HCT116 (cell line): ENCODE results near the gene KDM4E. TPM values are rescaled to one million over a fixed set of nuclear protein-coding genes. Genes with fewer than 3 reads are reported as not detected.

Experiments used
- ATAC-seq: fragments of 200-7000 bp; cut with Tn5 transposase; 2 replicates; pipeline ENCODE4 v1.9.1; 2020; ENCODE audit warnings: mild to moderate bottlenecking, moderate library complexity
- BruUV-seq: library from RNA; stranded (reverse); fragments of 400-500 nt; replicated peaks from 2 replicates; lab custom pipeline; 2021; lab: Mats Ljungman, UMichigan
- CTCF ChIA-PET: fragments of 300-600 bp; sonication (Branson Sonifier 250); formaldehyde crosslinking; loops from one replicate; lab custom pipeline; 2021; ENCODE audit warnings: antibody characterized with exemption; lab: Charles Lee
- POLR2A ChIA-PET: fragments of 300-600, 350-600 bp; sonication (Branson Sonifier 250); formaldehyde crosslinking; loops from one replicate; lab custom pipeline; 2021; ENCODE audit warnings: antibody characterized with exemption; lab: Charles Lee
- RAD21 ChIA-PET, 2 experiments: fragments of 300-600 bp; sonication (Branson Sonifier 250); formaldehyde crosslinking; loops; one replicate each; lab custom pipeline; 2023; ENCODE audit warnings: low total read pairs in 2 of 2; ENCODE audit not compliant: uncharacterized antibody in 2 of 2, unreplicated experiment in 2 of 2, low non-redundant PET in 1 of 2; lab: Charles Lee
- DNase-seq: peaks from one replicate; pipeline ENCODE4 v3.0.0-alpha.2; 2010; ENCODE audit warnings: low read depth, low spot score
- H2AFZ ChIP-seq: fragments of 200-600 bp; shearing (Covaris generic), sonication (generic); 2 replicates; pipeline ENCODE4 v1.6.1; 2017; ENCODE audit warnings: low read depth, mixed run types, mixed read lengths, antibody characterized with exemption, low read length; ENCODE audit not compliant: poor library complexity, severe bottlenecking
- H3K27ac ChIP-seq: 2 replicates; pipeline ENCODE4 v1.5.1; 2012; ENCODE audit warnings: low read depth, low read length
- H3K27me3 ChIP-seq: fragments of 200-600 bp; sonication (generic); 2 replicates; pipeline ENCODE4 v1.6.1; 2016; ENCODE audit warnings: mixed run types, low read length, mixed read lengths; ENCODE audit not compliant: insufficient read depth
- H3K36me3 ChIP-seq, 2 experiments: fragments of 200-500 bp in 1 of 2; fragments of 200-600 bp in 1 of 2; sonication (Bioruptor generic) in 1 of 2; sonication (generic) in 1 of 2; 2 replicates each; pipeline versions ENCODE4 v1.5.1 to v1.6.1; 2014 to 2016; ENCODE audit warnings: low read length in 2 of 2, inconsistent platforms in 1 of 2, mixed read lengths in 1 of 2, mixed run types in 1 of 2; ENCODE audit not compliant: insufficient read depth in 2 of 2, control insufficient read depth in 1 of 2
- H3K4me1 ChIP-seq, 2 experiments: fragments of 200-600 bp in 1 of 2; sonication (generic) in 1 of 2; 2 replicates each; pipeline versions ENCODE4 v1.5.1 to v1.6.1; 2012 to 2017; ENCODE audit warnings: low read length in 2 of 2, inconsistent platforms in 1 of 2, mild to moderate bottlenecking in 1 of 2, mixed read lengths in 1 of 2, mixed run types in 1 of 2, moderate library complexity in 1 of 2; ENCODE audit not compliant: insufficient read depth in 2 of 2, control insufficient read depth in 1 of 2
- H3K4me2 ChIP-seq: fragments of 200-600 bp; sonication (generic); 2 replicates; pipeline ENCODE4 v1.6.1; 2017; ENCODE audit warnings: mixed run types, low read length, mixed read lengths
- H3K4me3 ChIP-seq, 2 experiments: fragments of 200-600 bp in 1 of 2; sonication (generic) in 1 of 2; replicated peaks in 1 of 2; 2 replicates each; pipeline ENCODE4 v1.5.1; 2011 to 2016; ENCODE audit warnings: low read length in 2 of 2, control low read depth in 1 of 2, low read depth in 1 of 2, mild to moderate bottlenecking in 1 of 2, mixed read lengths in 1 of 2, mixed run types in 1 of 2
- H3K79me2 ChIP-seq: fragments of 200-600 bp; sonication (generic); 2 replicates; pipeline ENCODE4 v1.6.1; 2017; ENCODE audit warnings: mild to moderate bottlenecking, mixed run types, low read length, moderate library complexity, mixed read lengths; ENCODE audit not compliant: insufficient read depth
- H3K9ac ChIP-seq: fragments of 200-600 bp; sonication (generic); 2 replicates; pipeline ENCODE4 v1.6.1; 2016; ENCODE audit warnings: low read length, mixed read lengths
- H3K9me2 ChIP-seq: fragments of 200-600 bp; sonication (generic), shearing (Covaris generic); 2 replicates; pipeline ENCODE4 v1.6.1; 2017; ENCODE audit warnings: mixed run types, mild to moderate bottlenecking, moderate library complexity; ENCODE audit not compliant: insufficient read depth
- H3K9me3 ChIP-seq, 2 experiments: fragments of 200-500 bp in 1 of 2; fragments of 200-600 bp in 1 of 2; sonication (Bioruptor generic) in 1 of 2; sonication (generic) in 1 of 2; 2 replicates each; pipeline ENCODE4 v1.6.1; 2014 to 2017; ENCODE audit warnings: low read length in 2 of 2, mixed read lengths in 2 of 2, inconsistent platforms in 1 of 2, low read depth in 1 of 2, mild to moderate bottlenecking in 1 of 2, mixed run types in 1 of 2, moderate library complexity in 1 of 2; ENCODE audit not compliant: control insufficient read depth in 1 of 2, insufficient read depth in 1 of 2
- H4K20me1 ChIP-seq: fragments of 200-600 bp; sonication (generic), shearing (Covaris generic); 2 replicates; pipeline ENCODE4 v1.6.1; 2017; ENCODE audit warnings: mixed run types, mild to moderate bottlenecking, moderate library complexity; ENCODE audit not compliant: insufficient read depth
- CEBPB ChIP-seq: IDR thresholded peaks from 2 replicates; pipeline ENCODE4 v1.6.1; 2012; ENCODE audit warnings: low read depth
- EGR1 ChIP-seq: IDR thresholded peaks from 2 replicates; pipeline ENCODE4 v1.6.1; 2012; ENCODE audit warnings: low read depth
- ELF1 ChIP-seq: IDR thresholded peaks from 2 replicates; pipeline ENCODE4 v1.6.1; 2012; ENCODE audit warnings: low read depth, borderline replicate concordance
- EZH2 ChIP-seq: fragments of 200-600 bp; sonication (generic); IDR thresholded peaks from 2 replicates; pipeline ENCODE4 v1.6.1; 2017; ENCODE audit warnings: antibody characterized with exemption, mixed run types
- FOSL1 ChIP-seq: IDR thresholded peaks from 2 replicates; pipeline ENCODE4 v1.6.1; 2012; ENCODE audit warnings: low read depth
- RAD21 ChIP-seq: IDR thresholded peaks from 2 replicates; pipeline ENCODE4 v1.6.1; 2012; ENCODE audit warnings: low read depth, mild to moderate bottlenecking
- SIN3A ChIP-seq: IDR thresholded peaks from 2 replicates; pipeline ENCODE4 v1.6.1; 2012; ENCODE audit warnings: low read depth
- TCF7L2 ChIP-seq: IDR thresholded peaks from 2 replicates; pipeline ENCODE4 v1.7.0; 2011; ENCODE audit warnings: borderline replicate concordance, inconsistent platforms; ENCODE audit not compliant: insufficient read depth, insufficient read length; ENCODE audit errors: extremely low read depth
- ZFX ChIP-seq: fragments of 450-650 bp; IDR thresholded peaks from 2 replicates; pipeline ENCODE4 v1.6.1; 2017
- intact Hi-C: fragments of 100-400 bp; cut with micrococcal nuclease; formaldehyde crosslinking; loops from 2 replicates; pipeline ENCODE4 v1.10.0; 2022
- total RNA-seq: library from RNA; stranded (reverse); gene quantifications from one replicate; pipeline ENCODE4 v1.2.1, GENCODE V29; 2021; ENCODE audit not compliant: unreplicated experiment
- TF ChIP-seq, protein P1 (sequence below), 3 experiments: fragments of 200-600 bp in 1 of 3; sonication (generic) in 1 of 3; IDR thresholded peaks in 2 of 3; conservative IDR thresholded peaks in 1 of 3; 2 replicates each; pipeline ENCODE4 v1.5.1; 2012 to 2017; ENCODE audit warnings: low read depth in 2 of 3, low read length in 2 of 3, antibody characterized with exemption in 1 of 3, borderline replicate concordance in 1 of 3, control low read depth in 1 of 3, mild to moderate bottlenecking in 1 of 3, mixed read lengths in 1 of 3, mixed run types in 1 of 3, moderate library complexity in 1 of 3; ENCODE audit not compliant: insufficient read depth in 1 of 3
- TF ChIP-seq, protein P2 (sequence below): IDR thresholded peaks from 2 replicates; pipeline ENCODE4 v1.6.1; 2012; ENCODE audit warnings: low read depth
- TF ChIP-seq, protein P3 (sequence below): IDR thresholded peaks from 2 replicates; pipeline ENCODE4 v1.6.1; 2012
- TF ChIP-seq, protein P4 (sequence below): IDR thresholded peaks from 2 replicates; pipeline ENCODE4 v1.6.1; 2011; ENCODE audit warnings: mild to moderate bottlenecking, low read length, moderate library complexity; ENCODE audit not compliant: insufficient replicate concordance; ENCODE audit errors: extremely low read depth

Gene KDM4E
- total RNA-seq, 1 experiment from 2014 or later: not detected

DNA sequence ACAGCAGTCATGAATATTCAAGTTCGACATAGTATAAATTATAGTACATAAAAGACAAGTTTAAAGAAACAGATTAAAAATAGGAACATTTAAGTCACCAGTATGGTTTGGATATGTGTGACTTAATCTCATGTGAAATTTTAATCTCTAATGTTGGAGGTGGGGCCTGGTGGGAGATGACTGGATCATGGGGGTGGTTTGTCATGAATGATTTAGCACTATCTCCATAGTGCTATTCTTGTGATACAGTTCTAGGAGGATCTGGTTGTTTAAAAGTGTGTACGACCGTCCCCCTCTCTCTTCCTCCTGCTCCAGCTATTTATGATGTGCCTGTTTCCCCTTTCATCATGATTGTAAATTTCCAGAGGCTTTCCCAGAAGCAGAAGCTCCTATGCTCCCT, 3.3 kb downstream of the KDM4E start:
- CTCF ChIA-PET: no interaction called here
- POLR2A ChIA-PET: no interaction called here

DNA sequence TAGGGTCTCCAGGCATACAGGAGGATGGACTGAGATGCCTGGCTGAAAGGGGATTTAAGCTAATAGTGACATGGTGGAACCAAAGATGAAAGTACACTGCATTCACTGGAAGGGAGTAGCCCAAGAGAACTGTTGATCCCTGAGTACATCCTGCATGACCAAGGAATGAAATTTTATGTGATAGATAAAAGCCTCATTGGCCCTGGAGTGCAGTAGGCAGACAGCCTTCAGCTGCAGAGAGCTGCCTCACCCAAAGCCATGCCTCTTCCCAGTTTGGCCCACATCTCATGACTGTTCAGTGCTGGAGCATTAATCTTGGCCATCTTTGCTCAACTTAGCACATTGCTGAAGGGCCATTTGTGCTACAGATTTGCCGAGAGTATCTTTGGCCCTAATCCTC, 8.0 kb downstream of the KDM4E start:
- ATAC-seq (no peak), DNase-seq (no peak)
- Histone ChIP-seq H3K4me2 (no peak overlapping the region), H3K27me3 (no peaks in the 10 kb centered on the region), H4K20me1 (no peaks in the 10 kb centered on the region), H3K9ac (no peak overlapping the region), H3K4me3 (no peak overlapping the region), H3K4me1 (no peaks in the 10 kb centered on the region), H3K36me3 (no peaks in the 10 kb centered on the region), H3K9me3 (no peaks in the 10 kb centered on the region), H3K9me2 (no peaks in the 10 kb centered on the region), H2AFZ (no peak overlapping the region), H3K27ac (no peak overlapping the region), H3K79me2 (no peaks in the 10 kb centered on the region)
- ChIA-PET CTCF (no interaction called here), POLR2A (no interaction called here), RAD21 (no interaction called here)
- no TSS peak for BruUV-seq
- intact Hi-C loops: no loop called here
- TF ChIP-seq CEBPB (no peak), ELF1 (no peak), EGR1 (no peak), TCF7L2 (no peak), RAD21 (no peak), ZFX (no peak)
- TF ChIP-seq, protein P1, sequence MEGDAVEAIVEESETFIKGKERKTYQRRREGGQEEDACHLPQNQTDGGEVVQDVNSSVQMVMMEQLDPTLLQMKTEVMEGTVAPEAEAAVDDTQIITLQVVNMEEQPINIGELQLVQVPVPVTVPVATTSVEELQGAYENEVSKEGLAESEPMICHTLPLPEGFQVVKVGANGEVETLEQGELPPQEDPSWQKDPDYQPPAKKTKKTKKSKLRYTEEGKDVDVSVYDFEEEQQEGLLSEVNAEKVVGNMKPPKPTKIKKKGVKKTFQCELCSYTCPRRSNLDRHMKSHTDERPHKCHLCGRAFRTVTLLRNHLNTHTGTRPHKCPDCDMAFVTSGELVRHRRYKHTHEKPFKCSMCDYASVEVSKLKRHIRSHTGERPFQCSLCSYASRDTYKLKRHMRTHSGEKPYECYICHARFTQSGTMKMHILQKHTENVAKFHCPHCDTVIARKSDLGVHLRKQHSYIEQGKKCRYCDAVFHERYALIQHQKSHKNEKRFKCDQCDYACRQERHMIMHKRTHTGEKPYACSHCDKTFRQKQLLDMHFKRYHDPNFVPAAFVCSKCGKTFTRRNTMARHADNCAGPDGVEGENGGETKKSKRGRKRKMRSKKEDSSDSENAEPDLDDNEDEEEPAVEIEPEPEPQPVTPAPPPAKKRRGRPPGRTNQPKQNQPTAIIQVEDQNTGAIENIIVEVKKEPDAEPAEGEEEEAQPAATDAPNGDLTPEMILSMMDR (IDR thresholded peaks at IDR 0.05 in 2 of 3, conservative IDR thresholded peaks at IDR 0.05 in 1 of 3; ENCODE audit: borderline replicate concordance in 1 of 3, insufficient read depth in 1 of 3, low read depth in 2 of 3, low read length in 2 of 3): no peak
- TF ChIP-seq, protein P2, sequence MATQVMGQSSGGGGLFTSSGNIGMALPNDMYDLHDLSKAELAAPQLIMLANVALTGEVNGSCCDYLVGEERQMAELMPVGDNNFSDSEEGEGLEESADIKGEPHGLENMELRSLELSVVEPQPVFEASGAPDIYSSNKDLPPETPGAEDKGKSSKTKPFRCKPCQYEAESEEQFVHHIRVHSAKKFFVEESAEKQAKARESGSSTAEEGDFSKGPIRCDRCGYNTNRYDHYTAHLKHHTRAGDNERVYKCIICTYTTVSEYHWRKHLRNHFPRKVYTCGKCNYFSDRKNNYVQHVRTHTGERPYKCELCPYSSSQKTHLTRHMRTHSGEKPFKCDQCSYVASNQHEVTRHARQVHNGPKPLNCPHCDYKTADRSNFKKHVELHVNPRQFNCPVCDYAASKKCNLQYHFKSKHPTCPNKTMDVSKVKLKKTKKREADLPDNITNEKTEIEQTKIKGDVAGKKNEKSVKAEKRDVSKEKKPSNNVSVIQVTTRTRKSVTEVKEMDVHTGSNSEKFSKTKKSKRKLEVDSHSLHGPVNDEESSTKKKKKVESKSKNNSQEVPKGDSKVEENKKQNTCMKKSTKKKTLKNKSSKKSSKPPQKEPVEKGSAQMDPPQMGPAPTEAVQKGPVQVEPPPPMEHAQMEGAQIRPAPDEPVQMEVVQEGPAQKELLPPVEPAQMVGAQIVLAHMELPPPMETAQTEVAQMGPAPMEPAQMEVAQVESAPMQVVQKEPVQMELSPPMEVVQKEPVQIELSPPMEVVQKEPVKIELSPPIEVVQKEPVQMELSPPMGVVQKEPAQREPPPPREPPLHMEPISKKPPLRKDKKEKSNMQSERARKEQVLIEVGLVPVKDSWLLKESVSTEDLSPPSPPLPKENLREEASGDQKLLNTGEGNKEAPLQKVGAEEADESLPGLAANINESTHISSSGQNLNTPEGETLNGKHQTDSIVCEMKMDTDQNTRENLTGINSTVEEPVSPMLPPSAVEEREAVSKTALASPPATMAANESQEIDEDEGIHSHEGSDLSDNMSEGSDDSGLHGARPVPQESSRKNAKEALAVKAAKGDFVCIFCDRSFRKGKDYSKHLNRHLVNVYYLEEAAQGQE: no peak

More for the DNA sequence above, 3.3 kb downstream of the KDM4E start:
- Histone ChIP-seq H3K79me2 (no peaks in the 10 kb centered on the region), H3K27me3 (no peaks in the 10 kb centered on the region; the same call in 1 of the 2 replicates), H2AFZ (no peak overlapping the region), H3K4me2 (no peak overlapping the region), H4K20me1 (no peaks in the 10 kb centered on the region), H3K27ac (no peak overlapping the region), H3K9me2 (no peaks in the 10 kb centered on the region), H3K36me3 (no peaks in the 10 kb centered on the region), H3K9me3 (no peaks in the 10 kb centered on the region), H3K9ac (no peak overlapping the region), H3K4me1 (no peaks in the 10 kb centered on the region), H3K4me3 (no peak overlapping the region)
- RAD21 ChIA-PET: no interaction called here
- no peak for ATAC-seq
- no TSS peak for BruUV-seq
- TF ChIP-seq, protein P3, sequence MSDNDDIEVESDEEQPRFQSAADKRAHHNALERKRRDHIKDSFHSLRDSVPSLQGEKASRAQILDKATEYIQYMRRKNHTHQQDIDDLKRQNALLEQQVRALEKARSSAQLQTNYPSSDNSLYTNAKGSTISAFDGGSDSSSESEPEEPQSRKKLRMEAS: no peak
- TF ChIP-seq EGR1: no peak
- TF ChIP-seq, protein P4, sequence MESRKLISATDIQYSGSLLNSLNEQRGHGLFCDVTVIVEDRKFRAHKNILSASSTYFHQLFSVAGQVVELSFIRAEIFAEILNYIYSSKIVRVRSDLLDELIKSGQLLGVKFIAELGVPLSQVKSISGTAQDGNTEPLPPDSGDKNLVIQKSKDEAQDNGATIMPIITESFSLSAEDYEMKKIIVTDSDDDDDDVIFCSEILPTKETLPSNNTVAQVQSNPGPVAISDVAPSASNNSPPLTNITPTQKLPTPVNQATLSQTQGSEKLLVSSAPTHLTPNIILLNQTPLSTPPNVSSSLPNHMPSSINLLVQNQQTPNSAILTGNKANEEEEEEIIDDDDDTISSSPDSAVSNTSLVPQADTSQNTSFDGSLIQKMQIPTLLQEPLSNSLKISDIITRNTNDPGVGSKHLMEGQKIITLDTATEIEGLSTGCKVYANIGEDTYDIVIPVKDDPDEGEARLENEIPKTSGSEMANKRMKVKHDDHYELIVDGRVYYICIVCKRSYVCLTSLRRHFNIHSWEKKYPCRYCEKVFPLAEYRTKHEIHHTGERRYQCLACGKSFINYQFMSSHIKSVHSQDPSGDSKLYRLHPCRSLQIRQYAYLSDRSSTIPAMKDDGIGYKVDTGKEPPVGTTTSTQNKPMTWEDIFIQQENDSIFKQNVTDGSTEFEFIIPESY: no peak
- no peak for TF ChIP-seq SIN3A
- no peak for TF ChIP-seq EZH2
- no peak for TF ChIP-seq FOSL1
- intact Hi-C loops: no loop called here
- DNase-seq: no peak
